ENCODE data around the gene LEKR1. TPM values are rescaled to one million over a fixed set of nuclear protein-coding genes. Genes with fewer than 3 reads are reported as not detected.

LEKR1 gene
- total RNA-seq, 2 experiments from 2014 or later, result 0.40 to 1.1 TPM

GRCh38 chr3:157082305-157082982, 256.3 kb downstream of the LEKR1 start:
- no peak for DNase-seq
- Mint-ChIP-seq H3K4me1 (ENCODE audit: low read depth) (peaks cover 44% of the 10 kb centered on the region), H3K4me3 (no peak overlapping the region), H3K27ac (peak overlapping the region; percentile 43), H3K27me3 (no peaks in the 10 kb centered on the region), H3K9me3 (no peaks in the 10 kb centered on the region), H3K36me3 (ENCODE audit: low read depth) (no peaks in the 10 kb centered on the region)
- intact Hi-C loops (cut with micrococcal nuclease), result loop anchor here (5.0 to 10.0 kb wide), 3 partner anchors 255 to 928 kb away; partner anchors contain the start of genes LEKR1 and SSR3
- ATAC-seq, result no peak
- no peak for TF ChIP-seq CTCF (IDR thresholded peaks at IDR 0.05)
- CTCF ChIA-PET, result interaction anchor here (0.7 to 5.6 kb wide), 28 partner anchors 11 to 1038 kb away, joined by 3 to 57 read pairs (median 5); partner anchors contain the start of gene SSR3
- POLR2A ChIA-PET, result interaction anchor here (0.6 to 0.9 kb wide), 5 partner anchors 63 to 498 kb away, joined by 3 to 4 read pairs (median 3); no protein-coding TSS in a partner anchor

DNA sequence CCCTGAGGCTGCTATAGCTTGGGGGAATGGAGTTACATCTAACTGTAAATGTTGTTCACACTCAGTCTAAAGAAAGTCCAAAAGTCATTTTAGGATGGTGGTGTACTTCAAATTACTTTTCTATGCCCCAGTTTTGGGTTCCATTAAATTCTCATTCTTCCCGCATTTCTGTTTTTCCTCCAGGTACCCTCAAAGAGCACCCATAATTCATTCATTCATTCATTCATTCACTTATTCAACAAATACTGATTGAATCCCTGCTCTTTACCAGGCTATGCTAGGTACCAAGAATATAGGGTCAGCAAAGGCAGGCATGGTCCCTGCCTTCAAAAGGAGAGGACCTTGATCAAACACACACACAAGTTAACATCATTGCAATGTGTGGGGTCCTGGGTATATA, 257.7 kb downstream of the LEKR1 start:
- intact Hi-C loops (cut with micrococcal nuclease), result loop anchor here (5.0 to 10.0 kb wide), 3 partner anchors 257 to 929 kb away; partner anchors contain the start of genes LEKR1 and SSR3
- DNase-seq, result no peak
- H3K36me3 Mint-ChIP-seq (ENCODE audit: low read depth), result no peaks in the 10 kb centered on the region
- H3K27ac Mint-ChIP-seq, result no peak overlapping the region
- no peaks in the 10 kb centered on the region for H3K9me3 Mint-ChIP-seq
- no peaks in the 10 kb centered on the region for H3K27me3 Mint-ChIP-seq
- ChIA-PET POLR2A (interaction anchor here (0.9 kb wide), 2 partner anchors 48 to 64 kb away, joined by 3 read pairs; no protein-coding TSS in a partner anchor), CTCF (interaction anchor here (0.6 to 5.6 kb wide), 2 partner anchors 44 to 54 kb away, joined by 3 to 57 read pairs; no protein-coding TSS in a partner anchor)
- peaks cover 52% of the 10 kb centered on the region for H3K4me1 Mint-ChIP-seq (ENCODE audit: low read depth)
- no peak for TF ChIP-seq CTCF (IDR thresholded peaks at IDR 0.05)
- no peak for ATAC-seq
- H3K4me3 Mint-ChIP-seq, result no peak overlapping the region

GRCh38 chr3:157086060-157086750, 260.1 kb downstream of the LEKR1 start:
- Mint-ChIP-seq H3K9me3 (no peaks in the 10 kb centered on the region), H3K27me3 (no peaks in the 10 kb centered on the region), H3K36me3 (ENCODE audit: low read depth) (peaks cover 5% of the 10 kb centered on the region), H3K4me3 (no peak overlapping the region), H3K27ac (peak overlapping the region; percentile 67), H3K4me1 (ENCODE audit: low read depth) (peaks cover 70% of the 10 kb centered on the region)
- intact Hi-C loops (cut with micrococcal nuclease), result loop anchor here (5.0 to 10.0 kb wide), 3 partner anchors 269 to 931 kb away; partner anchors contain the start of gene SSR3
- DNase-seq (no peak), ATAC-seq (no peak)
- ChIA-PET POLR2A (interaction anchor here (1.2 to 3.8 kb wide), 2 partner anchors 45 to 74 kb away, joined by 6 to 29 read pairs; partner anchors contain the start of gene CCNL1), CTCF (interaction anchor here (1.0 to 5.5 kb wide), 7 partner anchors 8 to 407 kb away, joined by 3 to 84 read pairs (median 5); no protein-coding TSS in a partner anchor)
- no peak for TF ChIP-seq CTCF (IDR thresholded peaks at IDR 0.05)

DNA sequence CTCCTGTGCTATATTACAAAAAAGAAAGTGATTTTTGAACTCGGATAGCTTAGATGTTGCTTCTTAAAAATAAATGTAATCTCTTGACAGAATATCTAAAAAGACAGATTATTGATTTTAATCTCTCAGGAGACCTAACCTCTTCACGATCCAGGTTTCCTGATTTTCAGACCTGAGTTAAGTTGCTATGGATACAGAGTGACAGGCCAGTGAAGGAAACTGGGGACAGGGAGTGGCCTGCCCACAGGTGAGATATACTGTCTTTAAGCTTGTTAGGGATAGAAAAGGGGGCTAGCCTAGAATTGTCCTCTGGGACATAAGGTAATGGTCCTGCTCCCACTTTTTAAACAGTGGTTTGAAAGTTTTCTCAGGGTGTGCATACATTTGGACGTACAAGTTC, 260.6 kb downstream of the LEKR1 start:
- H3K4me3 Mint-ChIP-seq, result no peak overlapping the region
- no peak for ATAC-seq
- DNase-seq, result no peak
- peak overlapping the region; percentile 36 for H3K27ac Mint-ChIP-seq
- no peak for TF ChIP-seq CTCF (IDR thresholded peaks at IDR 0.05)
- intact Hi-C loops (cut with micrococcal nuclease), result loop anchor here (5.0 to 10.0 kb wide), 3 partner anchors 269 to 932 kb away; partner anchors contain the start of gene SSR3
- ChIA-PET CTCF (interaction anchor here (0.8 to 5.5 kb wide), 8 partner anchors 9 to 408 kb away, joined by 3 to 84 read pairs (median 4); no protein-coding TSS in a partner anchor), POLR2A (interaction anchor here (1.4 to 3.8 kb wide), 2 partner anchors 73 to 411 kb away, joined by 3 to 29 read pairs; partner anchors contain the start of gene CCNL1)
- peaks cover 64% of the 10 kb centered on the region for H3K4me1 Mint-ChIP-seq (ENCODE audit: low read depth)
- H3K9me3 Mint-ChIP-seq, result no peaks in the 10 kb centered on the region
- H3K27me3 Mint-ChIP-seq, result no peaks in the 10 kb centered on the region
- peaks cover 5% of the 10 kb centered on the region for H3K36me3 Mint-ChIP-seq (ENCODE audit: low read depth)
